ENCODE results near the gene ESR1.

The ESR1 gene

GRCh38 chr6:151773382-151773781, 34.1 kb upstream of the ESR1 start:
- Histone ChIP-seq H3K4me2 (no peak overlapping the region), H3K27me3 (ENCODE audit: insufficient read depth, low read depth) (no peaks in the 10 kb centered on the region), H3K79me2 (ENCODE audit: insufficient read depth, low read depth) (no peaks in the 10 kb centered on the region), H2AFZ (ENCODE audit: low read depth) (no peak overlapping the region), H3K9ac (no peak overlapping the region), H3K4me3 (IDR thresholded peaks at IDR 0.05; ENCODE audit: insufficient read depth, low read depth, low read length) (no peak overlapping the region), H3K4me1 (ENCODE audit: low read depth, poor library complexity, severe bottlenecking) (no peaks in the 10 kb centered on the region), H3K36me3 (ENCODE audit: insufficient read depth) (no peaks in the 10 kb centered on the region), H3K27ac (no peak overlapping the region), H4K20me1 (ENCODE audit: insufficient read depth) (no peaks in the 10 kb centered on the region)
- no peak for TF ChIP-seq CTCF (conservative IDR thresholded peaks at IDR 0.05; ENCODE audit: low read depth, low read length)

- Histone ChIP-seq H3K79me2 (ENCODE audit: insufficient read depth, low read depth) (no peaks in the 10 kb centered on the region), H3K27ac (no peak overlapping the region), H3K4me3 (IDR thresholded peaks at IDR 0.05; ENCODE audit: insufficient read depth, low read depth, low read length) (no peak overlapping the region), H3K4me2 (no peak overlapping the region), H2AFZ (ENCODE audit: low read depth) (no peak overlapping the region), H3K4me1 (ENCODE audit: low read depth, poor library complexity, severe bottlenecking) (no peaks in the 10 kb centered on the region), H3K27me3 (ENCODE audit: insufficient read depth, low read depth) (no peaks in the 10 kb centered on the region), H4K20me1 (ENCODE audit: insufficient read depth) (no peaks in the 10 kb centered on the region), H3K36me3 (ENCODE audit: insufficient read depth) (no peaks in the 10 kb centered on the region), H3K9ac (no peak overlapping the region)
- TF ChIP-seq CTCF (conservative IDR thresholded peaks at IDR 0.05; ENCODE audit: low read depth, low read length), result no peak
These were observed 24.9 kb upstream of the ESR1 start for GRCh38 chr6:151782560-151782959.

- TF ChIP-seq CTCF (conservative IDR thresholded peaks at IDR 0.05; ENCODE audit: low read depth, low read length), result no peak
- Histone ChIP-seq H3K27me3 (ENCODE audit: insufficient read depth, low read depth) (no peaks in the 10 kb centered on the region), H3K4me1 (ENCODE audit: low read depth, poor library complexity, severe bottlenecking) (no peaks in the 10 kb centered on the region), H2AFZ (ENCODE audit: low read depth) (no peak overlapping the region), H3K27ac (no peak overlapping the region), H3K4me2 (no peak overlapping the region), H3K36me3 (ENCODE audit: insufficient read depth) (no peaks in the 10 kb centered on the region), H3K79me2 (ENCODE audit: insufficient read depth, low read depth) (no peaks in the 10 kb centered on the region), H3K9ac (no peak overlapping the region), H4K20me1 (ENCODE audit: insufficient read depth) (no peaks in the 10 kb centered on the region), H3K4me3 (IDR thresholded peaks at IDR 0.05; ENCODE audit: insufficient read depth, low read depth, low read length) (no peak overlapping the region)
These were observed 23.8 kb upstream of the ESR1 start for GRCh38 chr6:151783692-151784091.

GRCh38 chr6:151784441-151785214, 22.9 kb upstream of the ESR1 start:
- Histone ChIP-seq H3K4me3 (IDR thresholded peaks at IDR 0.05; ENCODE audit: insufficient read depth, low read depth, low read length) (no peak overlapping the region), H3K4me1 (ENCODE audit: low read depth, poor library complexity, severe bottlenecking) (no peaks in the 10 kb centered on the region), H3K36me3 (ENCODE audit: insufficient read depth) (no peaks in the 10 kb centered on the region), H2AFZ (ENCODE audit: low read depth) (no peak overlapping the region), H3K9ac (no peak overlapping the region), H3K4me2 (no peak overlapping the region), H3K27me3 (ENCODE audit: insufficient read depth, low read depth) (no peaks in the 10 kb centered on the region), H3K27ac (no peak overlapping the region), H3K79me2 (ENCODE audit: insufficient read depth, low read depth) (no peaks in the 10 kb centered on the region), H4K20me1 (ENCODE audit: insufficient read depth) (no peaks in the 10 kb centered on the region)
- TF ChIP-seq CTCF (conservative IDR thresholded peaks at IDR 0.05; ENCODE audit: low read depth, low read length), result no peak

Data from KMS-11 (cell line).